ENCODE results near the gene TBC1D2B. TPM values are rescaled to one million over a fixed set of nuclear protein-coding genes. Genes with fewer than 3 reads are reported as not detected.

The TBC1D2B gene
- total and polyA plus RNA-seq, 10 donors: 9.4 to 131 (median 97.4) TPM

DNA sequence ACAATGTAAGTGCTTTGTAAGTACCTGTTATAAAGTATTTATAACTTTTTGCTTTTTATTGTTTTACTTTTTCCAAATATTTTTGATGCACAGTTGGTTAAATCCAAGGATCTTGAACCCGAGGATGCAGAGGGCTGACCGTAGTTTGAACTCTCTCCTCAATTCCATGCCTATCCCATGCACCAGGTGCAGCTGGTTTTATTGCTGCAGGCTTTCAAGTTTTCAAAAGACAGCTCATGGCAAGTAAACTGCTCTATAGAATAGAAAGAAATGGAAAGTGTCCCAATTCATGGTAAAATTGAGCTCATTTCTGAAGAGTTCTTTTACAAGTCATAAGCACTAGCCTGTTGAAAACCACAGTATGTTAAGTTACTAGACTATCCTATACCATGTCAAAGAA is 131.9 kb downstream of the TBC1D2B start:
- intact Hi-C loops (cut with DNase I; ENCODE audit: low total_unique reads): no loop called here
- Histone ChIP-seq H3K27me3 (replicated peaks in 1 of 7) (no peaks in the 10 kb centered on the region), H3K9me3 (no peaks in the 10 kb centered on the region), H3K36me3 (no peaks in the 10 kb centered on the region), H3K4me1 (peaks cover 0 to 18% (median 7%) of the 10 kb centered on the region in 6 donors), H3K27ac (no peak overlapping the region), H3K4me3 (no peak overlapping the region)
- DNase-seq: no peak
- WGBS, 5 donors: 89 to 99% (median 94%) methylated on average over 2 of the region's 2 CpGs
- no peak for TF ChIP-seq POLR2A (IDR thresholded peaks at IDR 0.05)

Small RNA genes within 50 kb of the gene (small RNA-seq; reads per million reads assigned to genes)
- gene RF00092: 0 reads per million in 4 donors

Other genes with a start within 250 kb of the TBC1D2B start
- gene SH2D7, start 14.8 kb upstream of the TBC1D2B start, total RNA-seq: not detected
- not detected for gene SH2D7, start 14.8 kb upstream of the TBC1D2B start, polyA plus RNA-seq
- gene CIB2, start 53.7 kb upstream of the TBC1D2B start, total RNA-seq: 1 to 10 TPM; 1.0 to 5.0 (median 3.5) TPM
- 1 to 10 TPM; 1.7 to 3.2 (median 3.1) TPM for gene CIB2, start 53.7 kb upstream of the TBC1D2B start, polyA plus RNA-seq
- gene IDH3A, start 71.7 kb upstream of the TBC1D2B start, total RNA-seq: 10 to 100 TPM; 63.9 to 90.7 (median 74.0) TPM
- gene IDH3A, start 71.7 kb upstream of the TBC1D2B start, polyA plus RNA-seq: 10 to 100 TPM; 27.6 to 36.5 (median 31.7) TPM
- under 1 TPM in 3 of 7 donors, not detected in 4; 0.16 to 0.26 (median 0.23) TPM for gene ACSBG1, start 156.9 kb upstream of the TBC1D2B start, total RNA-seq
- gene ACSBG1, start 156.9 kb upstream of the TBC1D2B start, polyA plus RNA-seq: under 1 TPM; 0.19 to 0.33 (median 0.28) TPM
- gene DNAJA4, start 186.9 kb upstream of the TBC1D2B start, total RNA-seq: 10 to 100 TPM; 12.7 to 51.7 (median 18.1) TPM
- 10 to 100 TPM in 1 of 3 donors, 1 to 10 TPM in 2; 6.0 to 10.5 (median 7.2) TPM for gene DNAJA4, start 186.9 kb upstream of the TBC1D2B start, polyA plus RNA-seq
- gene SKIC8, start 221.9 kb upstream of the TBC1D2B start, total RNA-seq: 10 to 100 TPM; 33.3 to 60.6 (median 40.5) TPM
- gene SKIC8, start 221.9 kb upstream of the TBC1D2B start, polyA plus RNA-seq: 10 to 100 TPM; 41.2 to 52.3 (median 42.1) TPM

All from spleen (tissue), 11 donors.